H1 (cell line): Measurements from ENCODE around the gene BCAS2. TPM values are rescaled to one million over a fixed set of nuclear protein-coding genes. Genes with fewer than 3 reads are reported as not detected.

Source experiments
- ATF3 ChIP-seq: IDR thresholded peaks from 2 replicates; pipeline ENCODE4 v1.6.1; 2011; ENCODE audit warnings: low read depth, mild to moderate bottlenecking, low read length; ENCODE audit not compliant: insufficient read depth
- CBX5 ChIP-seq: fragments of 300-800, 300-1000 bp; sonication (generic); IDR thresholded peaks from 2 replicates; pipeline ENCODE4 v1.7.1; 2016; ENCODE audit warnings: antibody characterized with exemption, low read length, low read depth
- FOSL1 ChIP-seq: IDR thresholded peaks from 2 replicates; pipeline ENCODE4 v1.6.1; 2011; ENCODE audit warnings: mild to moderate bottlenecking, low read depth, low read length, moderate library complexity; ENCODE audit not compliant: insufficient read depth
- HDAC2 ChIP-seq, 2 experiments: fragments of 300-600 bp in 1 of 2; sonication (generic) in 1 of 2; IDR thresholded peaks; 2 replicates each; pipeline ENCODE4 v1.6.1; 2011 to 2012; ENCODE audit warnings: low read depth in 2 of 2, low read length in 2 of 2, mild to moderate bottlenecking in 2 of 2, moderate library complexity in 2 of 2, borderline replicate concordance in 1 of 2, inconsistent platforms in 1 of 2
- JUN ChIP-seq: IDR thresholded peaks from 2 replicates; pipeline ENCODE4 v1.6.1; 2011; ENCODE audit warnings: low read depth, mild to moderate bottlenecking, improper control_type of control experiment, low read length
- SP1 ChIP-seq: IDR thresholded peaks from 2 replicates; pipeline ENCODE4 v1.6.1; 2011; ENCODE audit warnings: low read depth, low read length
- SUZ12 ChIP-seq: fragments of 200-600 bp; sonication (generic); IDR thresholded peaks from 2 replicates; pipeline ENCODE4 v1.6.1; 2012; ENCODE audit warnings: mild to moderate bottlenecking, inconsistent platforms, low read length, moderate library complexity, mixed read lengths
- polyA plus RNA-seq, 7 experiments: library from polyadenylated mRNA; depleted of rRNA in 3 of 7; stranded (reverse) in 5 of 7; unstranded in 2 of 7; fragments of >200 nt in 5 of 7; fragments of 200-250 nt in 2 of 7; gene quantifications; 1 replicate in 5 of 7; 2 replicates in 1 of 7; 4 replicates in 1 of 7; pipeline versions ENCODE4 v1.2.1 to v1.2.3, GENCODE V29; 2011 to 2013; ENCODE audit warnings: missing spikeins in 2 of 7, mixed read lengths in 2 of 7
- total RNA-seq: library from RNA; stranded (reverse); fragmentation: NEBNext Ultra II Directional; extraction: Animal tissue kit (Norgen Biotek cat#: 25700); gene quantifications from 2 replicates; pipeline ENCODE4 v1.2.1, GENCODE V29; 2021

Gene BCAS2
- total and polyA plus RNA-seq, 2 of the 8 experiments (the other 6 are each of a cell fraction or from before 2014, with no cell fraction given), result 18.0 to 52.2 TPM

- TF ChIP-seq HDAC2 (IDR thresholded peaks at IDR 0.05; ENCODE audit: borderline replicate concordance in 1 of 2, low read depth in 2 of 2, low read length in 2 of 2) (no peak), CBX5 (no peak), ATF3 (no peak), SP1 (no peak), FOSL1 (no peak), JUN (no peak), SUZ12 (no peak)
- TF ChIP-seq, all 59 proteins: peak for 0
Observed at GRCh38 chr1:114597949-114598348, 16.5 kb upstream of the BCAS2 start (continued).
